GM13976 (cell line): ENCODE data around the gene RANBP17.

Experiments
- DNase-seq: peaks from one replicate; pipeline ENCODE4 v3.0.0; 2012; ENCODE audit warnings: low spot score
- in situ Hi-C: fragments of 300-500 bp; cut with MboI; formaldehyde crosslinking; loops from one replicate; pipeline ENCODE4 v1.12.0; 2022; ENCODE audit warnings: low sequenced_read_pairs, mixed read lengths, inconsistent platforms; ENCODE audit not compliant: unreplicated experiment
- TF ChIP-seq, protein P1 (sequence below): IDR thresholded peaks from 2 replicates; pipeline ENCODE4 v1.5.1; 2012; ENCODE audit warnings: borderline replicate concordance, mild to moderate bottlenecking; ENCODE audit not compliant: insufficient read depth; ENCODE audit errors: extremely low read depth, missing control alignments, control extremely low read depth

RANBP17 gene

GRCh38 chr5:171128136-171128535, 266.3 kb downstream of the RANBP17 start:
- in situ Hi-C loops = no loop called here
- TF ChIP-seq, protein P1, sequence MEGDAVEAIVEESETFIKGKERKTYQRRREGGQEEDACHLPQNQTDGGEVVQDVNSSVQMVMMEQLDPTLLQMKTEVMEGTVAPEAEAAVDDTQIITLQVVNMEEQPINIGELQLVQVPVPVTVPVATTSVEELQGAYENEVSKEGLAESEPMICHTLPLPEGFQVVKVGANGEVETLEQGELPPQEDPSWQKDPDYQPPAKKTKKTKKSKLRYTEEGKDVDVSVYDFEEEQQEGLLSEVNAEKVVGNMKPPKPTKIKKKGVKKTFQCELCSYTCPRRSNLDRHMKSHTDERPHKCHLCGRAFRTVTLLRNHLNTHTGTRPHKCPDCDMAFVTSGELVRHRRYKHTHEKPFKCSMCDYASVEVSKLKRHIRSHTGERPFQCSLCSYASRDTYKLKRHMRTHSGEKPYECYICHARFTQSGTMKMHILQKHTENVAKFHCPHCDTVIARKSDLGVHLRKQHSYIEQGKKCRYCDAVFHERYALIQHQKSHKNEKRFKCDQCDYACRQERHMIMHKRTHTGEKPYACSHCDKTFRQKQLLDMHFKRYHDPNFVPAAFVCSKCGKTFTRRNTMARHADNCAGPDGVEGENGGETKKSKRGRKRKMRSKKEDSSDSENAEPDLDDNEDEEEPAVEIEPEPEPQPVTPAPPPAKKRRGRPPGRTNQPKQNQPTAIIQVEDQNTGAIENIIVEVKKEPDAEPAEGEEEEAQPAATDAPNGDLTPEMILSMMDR = no peak
- DNase-seq = no peak

- no peak for DNase-seq
- TF ChIP-seq, protein P1 = no peak
- in situ Hi-C loops = no loop called here
Observed at GRCh38 chr5:171129308-171129707, 267.5 kb downstream of the RANBP17 start.

- TF ChIP-seq, protein P1 = no peak
- no peak for DNase-seq
- in situ Hi-C loops = no loop called here
Observed at GRCh38 chr5:171131497-171131896, 269.7 kb downstream of the RANBP17 start.

DNA sequence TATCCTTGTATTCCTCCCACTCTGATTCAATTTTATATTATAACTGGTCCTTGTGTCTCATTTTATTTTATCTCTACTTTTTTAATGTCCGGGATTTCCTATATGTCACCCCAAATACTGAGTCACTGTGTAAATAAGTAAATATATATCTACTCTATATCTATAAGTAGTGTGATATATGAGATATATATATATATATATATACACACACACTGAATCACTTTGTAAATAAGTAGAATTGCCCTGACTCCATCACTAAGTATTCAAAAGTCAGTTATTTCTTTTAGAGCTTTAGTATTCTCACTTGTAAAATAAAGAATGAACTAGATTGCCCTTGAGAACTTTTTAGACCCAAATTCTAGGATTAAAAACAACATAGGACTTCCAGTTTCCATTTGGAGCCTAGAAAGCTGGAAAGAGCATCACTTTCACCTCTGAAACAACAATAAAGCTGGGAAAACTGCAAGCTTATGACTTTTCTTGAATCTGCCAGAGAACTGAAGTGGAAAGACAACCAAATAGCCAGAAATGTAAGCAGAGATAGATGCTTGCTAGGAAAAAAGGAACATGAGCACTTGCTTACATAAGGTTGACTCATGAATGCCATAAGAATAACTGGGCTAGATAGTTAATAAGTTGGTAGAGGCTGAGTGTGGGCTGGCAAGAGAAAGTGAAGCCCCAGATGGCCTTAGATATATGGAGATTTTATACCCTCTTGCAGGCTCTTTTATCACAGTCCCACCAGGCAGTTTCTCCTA, 276.1 kb downstream of the RANBP17 start:
- TF ChIP-seq, protein P1 = no peak
- in situ Hi-C loops = no loop called here
- no peak for DNase-seq

- TF ChIP-seq, protein P1 = no peak
- in situ Hi-C loops = no loop called here
- no peak for DNase-seq
Observed at GRCh38 chr5:171139227-171139626, 277.4 kb downstream of the RANBP17 start.

GRCh38 chr5:171142617-171143016, 280.8 kb downstream of the RANBP17 start:
- TF ChIP-seq, protein P1 = no peak
- no peak for DNase-seq
- in situ Hi-C loops = no loop called here
